Stomach (tissue), 9 donors: ENCODE measurements around the gene UMOD. TPM values are rescaled to one million over a fixed set of nuclear protein-coding genes. Genes with fewer than 3 reads are reported as not detected.
"Not testable (repeated sequence)": the region's sequence is repeated elsewhere in the genome, so short reads cannot be mapped to it uniquely, and the experiment has no call there.

Experiments
- DNase-seq, 2 donors: peaks; one replicate each; pipeline versions ENCODE4 v3.0.0 to v3.0.0-alpha.2; 2013 to 2019
- H3K27ac ChIP-seq, 5 donors: fragments of 200-600 bp in 4 of 5; sonication (generic) in 4 of 5; one replicate each; pipeline ENCODE4 v1.5.1; 2013 to 2019; ENCODE audit warnings: mild to moderate bottlenecking in 1 of 5, moderate library complexity in 1 of 5
- H3K27me3 ChIP-seq, 3 donors: fragments of 200-600 bp; sonication (generic); one replicate each; pipeline ENCODE4 v1.5.1; 2017 to 2019; ENCODE audit warnings: mixed run types in 1 of 3
- H3K36me3 ChIP-seq, 4 donors: fragments of 200-600 bp; sonication (generic); 1 replicate in 3 of 4; 2 replicates in 1 of 4; pipeline ENCODE4 v1.5.1; 2016 to 2019
- H3K4me1 ChIP-seq, 4 donors: fragments of 200-600 bp; sonication (generic); one replicate each; pipeline ENCODE4 v1.5.1; 2016 to 2019
- H3K4me3 ChIP-seq, 4 donors: fragments of 200-600 bp; sonication (generic) in 3 of 4; one replicate each; pipeline ENCODE4 v1.5.1; 2016 to 2019; ENCODE audit warnings: mild to moderate bottlenecking in 1 of 4
- H3K9me3 ChIP-seq, 4 donors: fragments of 200-600 bp; sonication (generic); one replicate each; pipeline ENCODE4 v1.5.1; 2016 to 2019
- EP300 ChIP-seq: sonication (generic); formaldehyde crosslinking; IDR thresholded peaks from one replicate; pipeline ENCODE4 v1.6.1; 2017; ENCODE audit warnings: antibody characterized with exemption
- POLR2A ChIP-seq, 4 donors: fragments of 450-650 bp; IDR thresholded peaks; one replicate each; pipeline ENCODE4 v1.6.1; 2016; ENCODE audit warnings: antibody characterized with exemption in 4 of 4, control low read depth in 2 of 4, mild to moderate bottlenecking in 1 of 4, moderate library complexity in 1 of 4
- POLR2AphosphoS5 ChIP-seq, 3 donors: sonication (generic); formaldehyde crosslinking; IDR thresholded peaks; one replicate each; pipeline ENCODE4 v1.6.1; 2016; ENCODE audit warnings: antibody characterized with exemption in 3 of 3
- WGBS, 5 donors: extraction: QIAGEN DNeasy Blood & Tissue Kit in 3 of 5; methylation state at CpG; one replicate each; pipeline versions ENCODE4 v1.1.5 to v1.1.7; 2013 to 2018; 5-methylcytosine and 5-hydroxymethylcytosine counted together
- intact Hi-C: fragments of 100-400 bp; cut with DNase I; formaldehyde crosslinking; loops from one replicate; pipeline ENCODE4 v1.15.1; 2023; ENCODE audit warnings: low total_unique reads
- polyA plus RNA-seq, 3 donors: library from polyadenylated mRNA; stranded (reverse); fragments of 200-250 nt; gene quantifications; one replicate each; pipeline ENCODE4 v1.2.3, GENCODE V29; 2013
- total RNA-seq, 5 donors: library from RNA; depleted of rRNA; stranded (reverse); fragments of >200 nt; gene quantifications; one replicate each; pipeline versions ENCODE4 v1.1.0 to v1.2.3, GENCODE V29; 2014 to 2016
- TF ChIP-seq, protein P1 (sequence below), 7 experiments: fragments of 450-650 bp in 4 of 7; fragments of 200-600 bp in 3 of 7; sonication (generic) in 3 of 7; IDR thresholded peaks; one replicate each; pipeline ENCODE4 v1.5.1; 2016 to 2019; ENCODE audit warnings: antibody characterized with exemption in 7 of 7, control low read depth in 2 of 7, mild to moderate bottlenecking in 1 of 7
- donor health status: healthy with polysubstance abuse.
- donor health status: Bipolar disorder and iron deficiency.
- donor health status: healthy.

UMOD gene
- total and polyA plus RNA-seq, 8 donors, result 0.25 to 3.0 (median 0.53) TPM; not detected in 3

DNA sequence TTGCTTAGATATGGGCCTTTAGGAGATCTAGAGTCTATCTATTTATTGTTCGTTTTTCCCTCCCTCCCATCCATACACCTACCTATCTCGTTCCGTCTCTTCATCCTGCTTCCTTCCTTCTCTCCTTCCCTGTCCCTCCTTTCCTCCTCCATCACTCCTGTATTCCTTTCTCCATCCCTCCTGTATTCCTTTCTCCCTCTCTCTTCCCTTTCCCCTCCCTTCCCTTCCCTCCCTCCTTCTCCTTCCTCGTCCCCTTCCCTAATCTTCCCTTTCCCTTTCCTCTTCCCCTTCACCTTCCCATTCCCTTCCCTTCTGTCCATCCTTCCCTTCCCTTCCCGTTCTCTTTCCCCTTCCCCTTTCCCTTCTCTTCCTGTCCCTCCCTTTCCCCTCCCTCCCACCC is 35.8 kb downstream of the UMOD start:
- no peaks in the 10 kb centered on the region for H3K27me3 ChIP-seq
- intact Hi-C loops, result no loop called here
- no peak overlapping the region for H3K27ac ChIP-seq
- no peaks in the 10 kb centered on the region for H3K36me3 ChIP-seq
- 69 to 74% (median 72%) methylated on average over 5 of the region's 5 CpGs for WGBS, 5 donors
- no peaks in the 10 kb centered on the region for H3K9me3 ChIP-seq
- DNase-seq, result no peak
- H3K4me3 ChIP-seq, result no peak overlapping the region
- no peaks in the 10 kb centered on the region for H3K4me1 ChIP-seq
- TF ChIP-seq EP300 (no peak), POLR2AphosphoS5 (IDR thresholded peaks at IDR 0.05) (no peak), POLR2A (IDR thresholded peaks at IDR 0.05) (no peak)
- TF ChIP-seq, protein P1, sequence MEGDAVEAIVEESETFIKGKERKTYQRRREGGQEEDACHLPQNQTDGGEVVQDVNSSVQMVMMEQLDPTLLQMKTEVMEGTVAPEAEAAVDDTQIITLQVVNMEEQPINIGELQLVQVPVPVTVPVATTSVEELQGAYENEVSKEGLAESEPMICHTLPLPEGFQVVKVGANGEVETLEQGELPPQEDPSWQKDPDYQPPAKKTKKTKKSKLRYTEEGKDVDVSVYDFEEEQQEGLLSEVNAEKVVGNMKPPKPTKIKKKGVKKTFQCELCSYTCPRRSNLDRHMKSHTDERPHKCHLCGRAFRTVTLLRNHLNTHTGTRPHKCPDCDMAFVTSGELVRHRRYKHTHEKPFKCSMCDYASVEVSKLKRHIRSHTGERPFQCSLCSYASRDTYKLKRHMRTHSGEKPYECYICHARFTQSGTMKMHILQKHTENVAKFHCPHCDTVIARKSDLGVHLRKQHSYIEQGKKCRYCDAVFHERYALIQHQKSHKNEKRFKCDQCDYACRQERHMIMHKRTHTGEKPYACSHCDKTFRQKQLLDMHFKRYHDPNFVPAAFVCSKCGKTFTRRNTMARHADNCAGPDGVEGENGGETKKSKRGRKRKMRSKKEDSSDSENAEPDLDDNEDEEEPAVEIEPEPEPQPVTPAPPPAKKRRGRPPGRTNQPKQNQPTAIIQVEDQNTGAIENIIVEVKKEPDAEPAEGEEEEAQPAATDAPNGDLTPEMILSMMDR (IDR thresholded peaks at IDR 0.05), result no peak

DNA sequence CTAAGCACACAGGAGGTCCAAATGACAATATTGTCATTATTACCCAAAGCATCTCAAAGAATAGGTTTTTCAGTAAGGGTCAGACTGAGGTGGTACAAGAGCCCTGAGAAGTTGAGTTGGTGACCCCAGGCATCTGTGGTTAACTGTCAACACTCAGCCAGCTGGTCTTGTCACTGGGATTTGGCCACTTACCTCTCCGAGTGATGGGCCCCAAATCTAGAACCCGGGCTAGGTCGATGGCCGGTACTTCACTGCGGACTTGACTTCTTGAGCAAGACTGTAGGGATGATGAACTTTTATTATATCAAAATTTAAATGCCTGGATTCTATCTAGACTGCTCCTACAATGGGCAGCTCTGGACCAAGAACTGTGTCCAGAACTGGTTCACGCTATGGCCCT is 36.8 kb downstream of the UMOD start:
- no peaks in the 10 kb centered on the region for H3K9me3 ChIP-seq
- TF ChIP-seq POLR2AphosphoS5 (IDR thresholded peaks at IDR 0.05), result no peak
- TF ChIP-seq, protein P1 (IDR thresholded peaks at IDR 0.05), result no peak
- no peak for TF ChIP-seq EP300
- TF ChIP-seq POLR2A (IDR thresholded peaks at IDR 0.05), result no peak
- no peak overlapping the region for H3K27ac ChIP-seq
- no peaks in the 10 kb centered on the region for H3K36me3 ChIP-seq
- no peaks in the 10 kb centered on the region for H3K4me1 ChIP-seq
- H3K4me3 ChIP-seq, result no peak overlapping the region
- 91 to 97% (median 93%) methylated on average over 6 of the region's 6 CpGs for WGBS, 5 donors
- DNase-seq, result no peak
- intact Hi-C loops, result no loop called here
- no peaks in the 10 kb centered on the region for H3K27me3 ChIP-seq

DNA sequence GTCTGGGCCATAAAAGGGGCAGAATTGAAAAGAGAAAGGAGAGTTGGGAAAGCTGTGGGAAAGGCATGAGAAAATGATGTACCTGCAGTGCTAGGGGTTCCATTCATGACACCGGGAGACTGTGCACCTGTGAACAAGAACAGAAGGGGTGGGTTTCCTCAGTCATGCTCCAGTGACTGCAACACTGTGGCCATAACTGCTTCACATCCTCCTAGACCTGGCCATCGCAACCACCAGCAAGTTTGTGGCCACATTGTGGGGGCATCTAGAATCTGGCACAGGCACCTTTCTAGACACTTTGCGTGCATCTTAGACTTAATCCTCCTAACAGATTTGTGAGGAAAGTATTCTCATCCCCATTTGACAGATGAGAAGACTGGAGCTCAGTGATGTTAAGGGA is 37.9 kb downstream of the UMOD start:
- DNase-seq, result no peak
- 90 to 92% (median 91%) methylated on average over 3 of the region's 3 CpGs for WGBS, 5 donors
- Histone ChIP-seq H3K36me3 (no peaks in the 10 kb centered on the region), H3K4me1 (no peaks in the 10 kb centered on the region), H3K9me3 (no peaks in the 10 kb centered on the region), H3K27me3 (no peaks in the 10 kb centered on the region), H3K27ac (no peak overlapping the region), H3K4me3 (no peak overlapping the region)
- intact Hi-C loops, result no loop called here
- TF ChIP-seq EP300 (no peak), POLR2AphosphoS5 (IDR thresholded peaks at IDR 0.05) (no peak), POLR2A (IDR thresholded peaks at IDR 0.05) (no peak)
- TF ChIP-seq, protein P1 (IDR thresholded peaks at IDR 0.05), result no peak

DNA sequence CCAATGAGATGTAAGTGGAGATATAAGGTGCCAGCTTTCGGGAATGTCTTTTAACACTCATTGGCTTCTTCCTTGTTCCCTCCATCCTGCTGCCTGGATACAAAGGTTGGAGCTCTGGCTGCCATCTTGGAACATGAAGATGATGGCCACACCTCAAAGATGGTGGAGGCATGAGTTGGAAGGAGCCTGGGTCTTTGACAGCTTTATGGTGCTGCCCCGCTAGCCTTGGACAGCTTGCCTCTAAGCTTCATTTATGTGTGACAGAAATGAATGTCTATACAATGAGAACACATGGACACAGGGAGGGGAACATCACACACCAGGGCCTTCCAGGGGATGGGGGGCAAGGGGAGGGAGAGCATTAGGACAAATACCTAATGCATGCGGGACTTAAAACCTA is 38.8 kb downstream of the UMOD start:
- H3K27me3 ChIP-seq, result no peaks in the 10 kb centered on the region
- no peak for DNase-seq
- H3K4me3 ChIP-seq, result no peak overlapping the region
- no peak for TF ChIP-seq POLR2A (IDR thresholded peaks at IDR 0.05)
- TF ChIP-seq POLR2AphosphoS5 (IDR thresholded peaks at IDR 0.05), result no peak
- TF ChIP-seq EP300, result no peak
- TF ChIP-seq, protein P1 (IDR thresholded peaks at IDR 0.05), result no peak
- WGBS, 5 donors, result 82 to 98% (median 92%) methylated on average over 3 of the region's 3 CpGs
- no peaks in the 10 kb centered on the region for H3K4me1 ChIP-seq
- intact Hi-C loops, result no loop called here
- no peak overlapping the region for H3K27ac ChIP-seq
- no peaks in the 10 kb centered on the region for H3K9me3 ChIP-seq
- no peaks in the 10 kb centered on the region for H3K36me3 ChIP-seq

DNA sequence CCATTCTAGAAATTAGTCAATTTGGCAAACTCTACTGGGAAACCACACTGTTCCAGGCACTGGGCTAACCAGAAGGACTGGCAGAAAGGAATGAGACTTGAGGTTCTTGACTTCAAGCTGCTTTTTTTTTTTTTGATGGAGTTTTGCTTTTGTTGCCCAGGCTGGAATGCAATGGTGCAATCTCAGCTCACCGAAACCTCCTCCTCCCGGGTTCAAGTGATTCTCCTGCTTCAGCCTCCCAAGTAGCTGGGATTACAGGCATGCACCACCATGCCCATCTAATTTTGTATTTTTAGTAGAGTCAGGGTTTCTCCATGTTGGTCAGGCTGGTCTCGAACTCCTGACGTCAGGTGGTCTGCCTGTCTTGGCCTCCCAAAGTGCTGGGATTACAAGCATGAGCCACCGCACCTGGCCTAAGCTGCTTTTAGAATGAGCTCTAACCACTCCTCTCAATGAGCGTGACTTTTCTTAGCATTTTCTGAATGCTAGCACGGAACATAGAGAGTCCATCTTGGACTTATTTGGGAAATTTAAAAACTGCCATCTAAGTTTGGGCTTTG is 39.9 kb downstream of the UMOD start:
- H3K9me3 ChIP-seq, intact Hi-C loops, H3K27me3 ChIP-seq, H3K36me3 ChIP-seq, H3K4me3 ChIP-seq, DNase-seq, H3K27ac ChIP-seq, H3K4me1 ChIP-seq: not testable (repeated sequence)
- 86 to 93% (median 93%) methylated on average over 7 of the region's 7 CpGs for WGBS, 5 donors
